Measurements from ENCODE around the gene INS. TPM values are rescaled to one million over a fixed set of nuclear protein-coding genes. Genes with fewer than 3 reads are reported as not detected.

INS gene
- total and polyA plus RNA-seq, 2 of the 13 experiments (the other 11 are each of a cell fraction or from before 2014, with no cell fraction given) = not detected

DNA sequence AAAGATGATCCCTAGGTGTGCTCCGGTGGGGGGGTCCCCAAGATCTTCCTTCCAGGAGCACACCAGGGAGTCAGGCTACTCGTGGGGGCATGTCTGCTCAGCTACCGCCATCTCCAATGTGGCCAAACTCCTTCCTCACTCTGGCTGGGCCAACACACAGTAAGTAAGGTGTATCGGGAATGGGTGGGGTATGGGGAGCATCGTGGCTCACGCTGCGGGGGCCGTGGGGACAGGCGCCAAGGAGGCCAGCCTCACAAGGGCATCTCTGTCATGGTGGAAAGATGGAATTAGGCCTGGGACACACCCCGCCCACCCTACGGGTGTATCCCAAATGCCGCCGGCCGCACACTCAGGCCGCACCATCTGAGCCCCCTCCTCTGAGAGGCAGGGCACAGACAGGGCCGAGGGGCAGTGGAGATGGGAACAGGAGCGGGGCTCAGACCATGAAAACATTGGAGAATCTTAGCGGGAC lies 30.1 kb downstream of the INS start (continued):
- TF ChIP-seq, protein P1, sequence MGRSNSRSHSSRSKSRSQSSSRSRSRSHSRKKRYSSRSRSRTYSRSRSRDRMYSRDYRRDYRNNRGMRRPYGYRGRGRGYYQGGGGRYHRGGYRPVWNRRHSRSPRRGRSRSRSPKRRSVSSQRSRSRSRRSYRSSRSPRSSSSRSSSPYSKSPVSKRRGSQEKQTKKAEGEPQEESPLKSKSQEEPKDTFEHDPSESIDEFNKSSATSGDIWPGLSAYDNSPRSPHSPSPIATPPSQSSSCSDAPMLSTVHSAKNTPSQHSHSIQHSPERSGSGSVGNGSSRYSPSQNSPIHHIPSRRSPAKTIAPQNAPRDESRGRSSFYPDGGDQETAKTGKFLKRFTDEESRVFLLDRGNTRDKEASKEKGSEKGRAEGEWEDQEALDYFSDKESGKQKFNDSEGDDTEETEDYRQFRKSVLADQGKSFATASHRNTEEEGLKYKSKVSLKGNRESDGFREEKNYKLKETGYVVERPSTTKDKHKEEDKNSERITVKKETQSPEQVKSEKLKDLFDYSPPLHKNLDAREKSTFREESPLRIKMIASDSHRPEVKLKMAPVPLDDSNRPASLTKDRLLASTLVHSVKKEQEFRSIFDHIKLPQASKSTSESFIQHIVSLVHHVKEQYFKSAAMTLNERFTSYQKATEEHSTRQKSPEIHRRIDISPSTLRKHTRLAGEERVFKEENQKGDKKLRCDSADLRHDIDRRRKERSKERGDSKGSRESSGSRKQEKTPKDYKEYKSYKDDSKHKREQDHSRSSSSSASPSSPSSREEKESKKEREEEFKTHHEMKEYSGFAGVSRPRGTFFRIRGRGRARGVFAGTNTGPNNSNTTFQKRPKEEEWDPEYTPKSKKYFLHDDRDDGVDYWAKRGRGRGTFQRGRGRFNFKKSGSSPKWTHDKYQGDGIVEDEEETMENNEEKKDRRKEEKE (IDR thresholded peaks at IDR 0.05) = no peak
- TF ChIP-seq ZNF841 (CRISPR knock-in tag; IDR thresholded peaks at IDR 0.05; ENCODE audit: borderline replicate concordance) (peak; percentile 88), PTBP1 (IDR thresholded peaks at IDR 0.05; ENCODE audit: low read depth, low read length, poor library complexity, severe bottlenecking) (no peak), CEBPB (IDR thresholded peaks at IDR 0.05; ENCODE audit: borderline replicate concordance, low read depth, low read length) (no peak), ELF4 (CRISPR knock-in tag; IDR thresholded peaks at IDR 0.05; ENCODE audit: borderline replicate concordance) (no peak), PHF20 (CRISPR knock-in tag; IDR thresholded peaks at IDR 0.05) (no peak), ZNF136 (CRISPR knock-in tag; IDR thresholded peaks at IDR 0.05; ENCODE audit: low read depth) (no peak), STAG1 (CRISPR knock-in tag; IDR thresholded peaks at IDR 0.05) (no peak), KLF12 (CRISPR knock-in tag; IDR thresholded peaks at IDR 0.05; ENCODE audit: borderline replicate concordance) (peak; percentile 27; the same call in 1 of the 2 replicates), PCBP2 (optimal IDR thresholded peaks at IDR 0.05; ENCODE audit: low read depth, low read length, poor library complexity, severe bottlenecking) (no peak), ZSCAN29 (CRISPR knock-in tag; conservative IDR thresholded peaks at IDR 0.05) (no peak), ZFP36L1 (CRISPR knock-in tag; IDR thresholded peaks at IDR 0.05) (no peak; the same call in 1 of the 2 replicates), ZNF816 (CRISPR knock-in tag; IDR thresholded peaks at IDR 0.05; ENCODE audit: borderline replicate concordance) (no peak; the same call in 1 of the 2 replicates), SNRNP70 (IDR thresholded peaks at IDR 0.05; ENCODE audit: low read depth, low read length) (no peak), ZNF776 (CRISPR knock-in tag; IDR thresholded peaks at IDR 0.05) (no peak), FIP1L1 (IDR thresholded peaks at IDR 0.05; ENCODE audit: borderline replicate concordance, insufficient read depth, low read depth, low read length) (no peak), ZNF230 (CRISPR knock-in tag; IDR thresholded peaks at IDR 0.05) (no peak), HMGA1 (CRISPR knock-in tag; conservative IDR thresholded peaks at IDR 0.05) (no peak), SSRP1 (CRISPR knock-in tag; IDR thresholded peaks at IDR 0.05) (peak; percentile 53; the same call in 1 of the 2 replicates), ZNF766 (CRISPR knock-in tag; IDR thresholded peaks at IDR 0.05; ENCODE audit: borderline replicate concordance) (no peak)
- TF ChIP-seq, protein P2, sequence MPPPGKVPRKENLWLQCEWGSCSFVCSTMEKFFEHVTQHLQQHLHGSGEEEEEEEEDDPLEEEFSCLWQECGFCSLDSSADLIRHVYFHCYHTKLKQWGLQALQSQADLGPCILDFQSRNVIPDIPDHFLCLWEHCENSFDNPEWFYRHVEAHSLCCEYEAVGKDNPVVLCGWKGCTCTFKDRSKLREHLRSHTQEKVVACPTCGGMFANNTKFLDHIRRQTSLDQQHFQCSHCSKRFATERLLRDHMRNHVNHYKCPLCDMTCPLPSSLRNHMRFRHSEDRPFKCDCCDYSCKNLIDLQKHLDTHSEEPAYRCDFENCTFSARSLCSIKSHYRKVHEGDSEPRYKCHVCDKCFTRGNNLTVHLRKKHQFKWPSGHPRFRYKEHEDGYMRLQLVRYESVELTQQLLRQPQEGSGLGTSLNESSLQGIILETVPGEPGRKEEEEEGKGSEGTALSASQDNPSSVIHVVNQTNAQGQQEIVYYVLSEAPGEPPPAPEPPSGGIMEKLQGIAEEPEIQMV (CRISPR knock-in tag; IDR thresholded peaks at IDR 0.05; ENCODE audit: low read depth) = no peak
- TF ChIP-seq, protein P3, sequence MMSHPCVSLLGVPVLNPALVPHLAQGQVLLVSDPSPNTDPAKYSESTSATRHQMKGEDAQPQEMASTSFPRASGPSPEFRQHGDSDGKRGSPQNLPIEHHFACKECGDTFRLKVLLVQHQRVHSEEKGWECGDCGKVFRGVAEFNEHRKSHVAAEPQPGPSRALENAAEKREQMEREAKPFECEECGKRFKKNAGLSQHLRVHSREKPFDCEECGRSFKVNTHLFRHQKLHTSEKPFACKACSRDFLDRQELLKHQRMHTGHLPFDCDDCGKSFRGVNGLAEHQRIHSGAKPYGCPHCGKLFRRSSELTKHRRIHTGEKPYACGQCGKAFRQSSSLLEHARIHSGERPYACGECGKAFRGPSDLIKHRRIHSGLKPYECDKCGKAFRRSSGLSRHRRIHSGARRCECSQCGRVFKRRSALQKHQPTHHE (CRISPR knock-in tag; IDR thresholded peaks at IDR 0.05; ENCODE audit: borderline replicate concordance) = 0 out of 2 replicates have a peak, but pooled peaks have one; percentile 3
- TF ChIP-seq, protein P4, sequence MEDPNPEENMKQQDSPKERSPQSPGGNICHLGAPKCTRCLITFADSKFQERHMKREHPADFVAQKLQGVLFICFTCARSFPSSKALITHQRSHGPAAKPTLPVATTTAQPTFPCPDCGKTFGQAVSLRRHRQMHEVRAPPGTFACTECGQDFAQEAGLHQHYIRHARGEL (CRISPR knock-in tag; IDR thresholded peaks at IDR 0.05) = no peak
- TF ChIP-seq, protein P5, sequence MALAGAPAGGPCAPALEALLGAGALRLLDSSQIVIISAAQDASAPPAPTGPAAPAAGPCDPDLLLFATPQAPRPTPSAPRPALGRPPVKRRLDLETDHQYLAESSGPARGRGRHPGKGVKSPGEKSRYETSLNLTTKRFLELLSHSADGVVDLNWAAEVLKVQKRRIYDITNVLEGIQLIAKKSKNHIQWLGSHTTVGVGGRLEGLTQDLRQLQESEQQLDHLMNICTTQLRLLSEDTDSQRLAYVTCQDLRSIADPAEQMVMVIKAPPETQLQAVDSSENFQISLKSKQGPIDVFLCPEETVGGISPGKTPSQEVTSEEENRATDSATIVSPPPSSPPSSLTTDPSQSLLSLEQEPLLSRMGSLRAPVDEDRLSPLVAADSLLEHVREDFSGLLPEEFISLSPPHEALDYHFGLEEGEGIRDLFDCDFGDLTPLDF (CRISPR knock-in tag; IDR thresholded peaks at IDR 0.05) = no peak

All from HepG2 (cell line).